GM12873 (cell line): ENCODE measurements around the gene MYO9B.

Source experiments
- CTCF ChIP-seq: IDR thresholded peaks from 2 replicates; pipeline ENCODE4 v1.5.1; 2012; ENCODE audit warnings: low read depth, mild to moderate bottlenecking, moderate library complexity, low read length, control low read depth; ENCODE audit not compliant: insufficient read depth; ENCODE audit errors: missing control alignments

MYO9B gene

GRCh38 chr19:17107546-17108452 is 32.2 kb downstream of the MYO9B start:
- no peak for TF ChIP-seq CTCF

- TF ChIP-seq CTCF = no peak
These were observed 32.8 kb downstream of the MYO9B start for GRCh38 chr19:17108453-17108784.

- TF ChIP-seq CTCF = no peak
These were observed 33.7 kb downstream of the MYO9B start for GRCh38 chr19:17109300-17109699.

GRCh38 chr19:17109962-17110598 is 34.5 kb downstream of the MYO9B start:
- TF ChIP-seq CTCF = no peak

- TF ChIP-seq CTCF = no peak
These were observed 35.0 kb downstream of the MYO9B start for GRCh38 chr19:17110599-17110966.

GRCh38 chr19:17111766-17112165 is 36.2 kb downstream of the MYO9B start:
- TF ChIP-seq CTCF = no peak

- no peak for TF ChIP-seq CTCF
These were observed 36.7 kb downstream of the MYO9B start for GRCh38 chr19:17112271-17112670.
